K562 (cell line): ENCODE measurements around the gene CD82. TPM values are rescaled to one million over a fixed set of nuclear protein-coding genes. Genes with fewer than 3 reads are reported as not detected.
A peak's percentile ranks its signal among the peaks of the same experiment; 100 is the strongest.

ENCODE experiments used
- ATAC-seq: fragments of 200-7000 bp; cut with Tn5 transposase; 3 replicates; pipeline ENCODE4 v1.9.1; 2020; ENCODE audit warnings: moderate library complexity
- BruUV-seq: library from RNA; stranded (reverse); fragments of 400-500 nt; replicated peaks from 2 replicates; lab custom pipeline; 2021; lab: Mats Ljungman, UMichigan
- CTCF ChIA-PET: fragments of 300-600 bp; formaldehyde crosslinking; extraction: SDS; loops from one replicate; lab custom pipeline; 2021; ENCODE audit warnings: low intra/inter-chr PET ratio; lab: Yijun Ruan, JAX
- POLR2A ChIA-PET: fragments of 300-600, 350-650 bp; sonication (Branson Sonifier 250); formaldehyde crosslinking; extraction: SDS; loops from one replicate; lab custom pipeline; 2021; ENCODE audit warnings: antibody characterized with exemption, inconsistent platforms; lab: Yijun Ruan, JAX
- DNase-seq, 4 experiments: peaks; one replicate each; pipeline versions ENCODE4 v3.0.0 to v3.0.0-alpha.2; 2011 to 2018; ENCODE audit warnings: low spot score in 3 of 4, mixed read lengths in 3 of 4; ENCODE audit errors: extremely low read depth in 1 of 4
- FAIRE-seq: peaks from 2 replicates; lab custom pipeline; 2011; peaks lifted over from hg19 to GRCh38; lab: Jason Lieb, UNC
- H2AFZ ChIP-seq: 2 replicates; pipeline ENCODE4 v1.6.0; 2011; ENCODE audit warnings: low read depth, low read length, control low read depth, inconsistent platforms
- H3K27ac ChIP-seq: fragments of 200-600 bp; 3 replicates; pipeline ENCODE4 v1.8.0; 2011; ENCODE audit warnings: low read depth, mild to moderate bottlenecking, control low read depth, inconsistent platforms, low read length, moderate library complexity, mixed read lengths; ENCODE audit errors: extremely low read depth
- H3K27me3 ChIP-seq, 2 experiments: fragments of 300-600 bp in 1 of 2; 2 replicates in 1 of 2; 3 replicates in 1 of 2; pipeline versions ENCODE4 v1.6.0 to v1.8.0; 2011; ENCODE audit warnings: inconsistent platforms in 2 of 2, low read length in 2 of 2, mild to moderate bottlenecking in 1 of 2, mixed read lengths in 1 of 2, moderate library complexity in 1 of 2; ENCODE audit not compliant: control insufficient read depth in 2 of 2, insufficient read depth in 2 of 2
- H3K36me3 ChIP-seq: fragments of 300-600 bp; 3 replicates; pipeline ENCODE4 v1.8.0; 2011; ENCODE audit warnings: mild to moderate bottlenecking, low read length, inconsistent platforms; ENCODE audit not compliant: control insufficient read depth, insufficient read depth
- H3K4me1 ChIP-seq, 2 experiments: fragments of 200-600 bp in 1 of 2; replicated peaks in 1 of 2; 2 replicates in 1 of 2; 3 replicates in 1 of 2; pipeline versions ENCODE4 v1.5.1 to v1.8.0; 2011; ENCODE audit warnings: inconsistent platforms in 2 of 2, low read length in 2 of 2, mild to moderate bottlenecking in 1 of 2, mixed read lengths in 1 of 2, moderate library complexity in 1 of 2; ENCODE audit not compliant: control insufficient read depth in 2 of 2, insufficient read depth in 2 of 2
- H3K4me2 ChIP-seq: 2 replicates; pipeline ENCODE4 v1.6.1; 2011; ENCODE audit warnings: low read length, control low read depth, inconsistent platforms, mixed read lengths; ENCODE audit not compliant: insufficient read depth
- H3K4me3 ChIP-seq: fragments of 200-600 bp; sonication (generic), shearing (Covaris generic); 2 replicates; pipeline ENCODE4 v1.5.1; 2016; ENCODE audit warnings: control low read depth, inconsistent platforms
- H3K79me2 ChIP-seq: fragments of 200-600 bp; 3 replicates; pipeline ENCODE4 v1.8.0; 2011; ENCODE audit warnings: low read length, inconsistent platforms; ENCODE audit not compliant: control insufficient read depth, insufficient read depth
- H3K9ac ChIP-seq, 2 experiments: 2 replicates each; pipeline versions ENCODE4 v1.6.0 to v1.6.1; 2011; ENCODE audit warnings: low read depth in 2 of 2, low read length in 2 of 2, control low read depth in 1 of 2, inconsistent platforms in 1 of 2, mild to moderate bottlenecking in 1 of 2, mixed read lengths in 1 of 2; ENCODE audit not compliant: insufficient read depth in 1 of 2
- H3K9me1 ChIP-seq: one replicate; pipeline ENCODE4 v1.6.0; 2011; ENCODE audit warnings: inconsistent platforms, mild to moderate bottlenecking, low read length, moderate library complexity; ENCODE audit not compliant: control insufficient read depth, insufficient read depth
- H3K9me3 ChIP-seq: replicated peaks from 2 replicates; pipeline ENCODE4 v1.5.1; 2011; ENCODE audit warnings: low read depth, low read length, inconsistent platforms; ENCODE audit not compliant: control insufficient read depth, insufficient read depth
- H4K20me1 ChIP-seq: replicated peaks from 2 replicates; pipeline ENCODE4 v1.6.1; 2011; ENCODE audit warnings: low read length, inconsistent platforms, mixed read lengths; ENCODE audit not compliant: control insufficient read depth, insufficient read depth
- ASH1L ChIP-seq: fragments of 450-650 bp; IDR thresholded peaks from 2 replicates; pipeline ENCODE4 v1.6.1; 2018; ENCODE audit warnings: borderline replicate concordance, mild to moderate bottlenecking, low read depth; ENCODE audit not compliant: partially characterized antibody
- CBFA2T2 ChIP-seq: fragments of 450-650 bp; conservative IDR thresholded peaks from 2 replicates; pipeline ENCODE4 v1.6.1; 2017; ENCODE audit warnings: mild to moderate bottlenecking
- CBFA2T3 ChIP-seq: fragments of 450-650 bp; IDR thresholded peaks from 2 replicates; pipeline ENCODE4 v1.6.1; 2017
- CHD2 ChIP-seq: IDR thresholded peaks from 2 replicates; pipeline ENCODE4 v1.6.1; 2011; ENCODE audit warnings: low read depth, low read length
- FOXA1 ChIP-seq: fragments of 450-650 bp; IDR thresholded peaks from 2 replicates; pipeline ENCODE4 v1.6.1; 2016; ENCODE audit warnings: mild to moderate bottlenecking, borderline replicate concordance
- GATAD2A ChIP-seq: fragments of 450-650 bp; IDR thresholded peaks from 2 replicates; pipeline ENCODE4 v1.6.1; 2017
- HDAC2 ChIP-seq: fragments of 450-650 bp; IDR thresholded peaks from 2 replicates; pipeline ENCODE4 v1.6.1; 2016; ENCODE audit warnings: mild to moderate bottlenecking
- HDAC3 ChIP-seq: fragments of 450-650 bp; IDR thresholded peaks from 2 replicates; pipeline ENCODE4 v1.6.1; 2018; ENCODE audit warnings: borderline replicate concordance, mild to moderate bottlenecking, moderate library complexity; ENCODE audit not compliant: partially characterized antibody
- LEF1 ChIP-seq: fragments of 450-650 bp; IDR thresholded peaks from 2 replicates; pipeline ENCODE4 v1.6.1; 2016; ENCODE audit warnings: mild to moderate bottlenecking
- PRMT5 ChIP-seq: sonication (generic); formaldehyde crosslinking; IDR thresholded peaks from 2 replicates; pipeline ENCODE4 v1.5.0; 2020; ENCODE audit warnings: missing genetic modification reagents
- RBM34 ChIP-seq: fragments of 200-400 bp; formaldehyde crosslinking; IDR thresholded peaks from 2 replicates; pipeline ENCODE4 v1.6.1; 2018; ENCODE audit warnings: low read length, borderline replicate concordance; ENCODE audit not compliant: insufficient read depth
- SAFB2 ChIP-seq: fragments of 200-400 bp; formaldehyde crosslinking; IDR thresholded peaks from 2 replicates; pipeline ENCODE4 v1.6.1; 2018; ENCODE audit warnings: borderline replicate concordance, low read length, low read depth, moderate library complexity; ENCODE audit not compliant: severe bottlenecking
- SAP30 ChIP-seq: fragments of 200-600 bp; sonication (generic); IDR thresholded peaks from 2 replicates; pipeline ENCODE4 v1.6.1; 2012; ENCODE audit warnings: borderline replicate concordance, low read depth, mild to moderate bottlenecking, moderate library complexity, low read length, control low read depth, inconsistent platforms; ENCODE audit not compliant: insufficient read depth, poor library complexity, severe bottlenecking
- TARDBP ChIP-seq: fragments of 450-650 bp; IDR thresholded peaks from 2 replicates; pipeline ENCODE4 v1.6.1; 2016
- TCF3 ChIP-seq: sonication (generic); formaldehyde crosslinking; IDR thresholded peaks from 2 replicates; pipeline ENCODE4 v1.4.0; 2020; ENCODE audit warnings: mild to moderate bottlenecking, missing genetic modification reagents
- TOE1 ChIP-seq, 2 experiments: fragments of 450-650 bp in 1 of 2; sonication (generic) in 1 of 2; formaldehyde crosslinking in 1 of 2; IDR thresholded peaks; 2 replicates each; pipeline versions ENCODE4 v1.7.1 to v1.8.0; 2016 to 2022; ENCODE audit warnings: borderline replicate concordance in 2 of 2, mild to moderate bottlenecking in 2 of 2, antibody characterized with exemption in 1 of 2, inconsistent platforms in 1 of 2, low read depth in 1 of 2, missing genetic modification reagents in 1 of 2, moderate library complexity in 1 of 2
- TRIM28 ChIP-seq: fragments of 450-650 bp; IDR thresholded peaks from 2 replicates; pipeline ENCODE4 v1.6.1; 2017
- ZNF764 ChIP-seq: fragments of 250-450 bp; sonication (Bioruptor Pico); IDR thresholded peaks from 2 replicates; pipeline ENCODE4 v1.4.0; 2020; ENCODE audit warnings: low read depth, mild to moderate bottlenecking, moderate library complexity
- WGBS: fragments of 100-300 bp; shearing (Covaris generic); methylation state at CpG from one replicate; pipeline ENCODE4 v1.1.6; 2016; ENCODE audit warnings: low coverage, mixed read lengths; ENCODE audit not compliant: insufficient coverage; ENCODE audit errors: missing lambda C conversion rate; 5-methylcytosine and 5-hydroxymethylcytosine counted together
- in situ Hi-C: fragments of 300-500 bp; cut with MboI; formaldehyde crosslinking; loops from 4 replicates; pipeline ENCODE4 v1.15.0; 2018; ENCODE audit warnings: inconsistent platforms, mixed read lengths
- intact Hi-C: fragments of 100-400 bp; cut with micrococcal nuclease; formaldehyde crosslinking; loops from 2 replicates; pipeline ENCODE4 v1.14.2; 2022
- polyA plus RNA-seq, 8 experiments: library from polyadenylated mRNA; depleted of rRNA in 4 of 8; stranded (reverse) in 5 of 8; unstranded in 3 of 8; fragments of >200 nt; fragmentation: Nextera tagmentation in 2 of 8; fragmentation: Illumina TruSeq in 1 of 8; extraction: Ambion mirVana in 2 of 8; extraction: Trizol in 1 of 8; gene quantifications; 2 replicates each; pipeline versions ENCODE4 v1.2.1 to v1.2.3, GENCODE V29; 2011 to 2014; ENCODE audit warnings: inconsistent platforms in 1 of 8, missing spikeins in 1 of 8
- total RNA-seq, 7 experiments: library from RNA; depleted of rRNA in 6 of 7; stranded (reverse); fragments of >200 nt in 6 of 7; fragmentation: Illumina TruSeq in 2 of 7; extraction: Trizol in 2 of 7; gene quantifications; 2 replicates each; pipeline versions ENCODE4 v1.2.1 to v1.2.3, GENCODE V29; 2011 to 2021; ENCODE audit warnings: low replicate concordance in 1 of 7
- TF ChIP-seq, protein P1 (sequence below): sonication (generic); formaldehyde crosslinking; IDR thresholded peaks from 2 replicates; pipeline ENCODE4 v1.8.1; 2022; ENCODE audit warnings: missing genetic modification reagents
- TF ChIP-seq, protein P2 (sequence below): sonication (generic); formaldehyde crosslinking; IDR thresholded peaks from 2 replicates; pipeline ENCODE4 v1.8.0; 2022; ENCODE audit warnings: mild to moderate bottlenecking, missing genetic modification reagents

The CD82 gene
- total and polyA plus RNA-seq, 9 of the 15 experiments (the other 6 are each of a cell fraction or from before 2014, with no cell fraction given): 0.27 to 9.4 (median 3.0) TPM

GRCh38 chr11:44614281-44614775 lies 48.9 kb downstream of the CD82 start:
- intact Hi-C loops: loop anchor here (10.0 kb wide), 1 partner anchor 480 kb away; no protein-coding TSS in a partner anchor
- in situ Hi-C loops: no loop called here
- POLR2A ChIA-PET: interaction anchor here (0.8 kb wide), 1 partner anchor 57 kb away, joined by 5 read pairs; no protein-coding TSS in a partner anchor
- no peak overlapping the region for H2AFZ ChIP-seq
- H3K4me3 ChIP-seq: no peak overlapping the region
- H3K4me1 ChIP-seq: peaks cover 16 to 31% of the 10 kb centered on the region in 2 experiments; a peak in 4 of 5 replicates
- ATAC-seq (no peak), DNase-seq (no peak), FAIRE-seq (no peak)
- BruUV-seq: no TSS peak
- no peaks in the 10 kb centered on the region for H3K9me3 ChIP-seq
- CTCF ChIA-PET: interaction anchor here (0.6 to 5.4 kb wide), 3 partner anchors 56 to 1637 kb away, joined by 3 to 81 read pairs (median 3); no protein-coding TSS in a partner anchor
- H3K79me2 ChIP-seq: no peaks in the 10 kb centered on the region
- H3K27ac ChIP-seq: no peak overlapping the region
- no peak overlapping the region; the same call in 1 of the 2 replicates for H3K4me2 ChIP-seq
- H3K27me3 ChIP-seq: no peaks in the 10 kb centered on the region
- H3K9ac ChIP-seq: peak overlapping the region in 1 of 2 experiments; percentile 67; a peak in 1 of 4 replicates
- H4K20me1 ChIP-seq: no peaks in the 10 kb centered on the region; the same call in 1 of the 2 replicates
- no peak for TF ChIP-seq GATAD2A
- TF ChIP-seq TCF3: peak; percentile 28; the same call in 1 of the 2 replicates
- no peak for TF ChIP-seq LEF1
- TF ChIP-seq TRIM28: no peak
- 0 out of 2 replicates have a peak, but pooled peaks have one; percentile 14 for TF ChIP-seq CBFA2T2
- no peak for TF ChIP-seq TARDBP
- TF ChIP-seq HDAC2: no peak
- TF ChIP-seq HDAC3: no peak
- TF ChIP-seq SAFB2: no peak
- TF ChIP-seq, protein P1, sequence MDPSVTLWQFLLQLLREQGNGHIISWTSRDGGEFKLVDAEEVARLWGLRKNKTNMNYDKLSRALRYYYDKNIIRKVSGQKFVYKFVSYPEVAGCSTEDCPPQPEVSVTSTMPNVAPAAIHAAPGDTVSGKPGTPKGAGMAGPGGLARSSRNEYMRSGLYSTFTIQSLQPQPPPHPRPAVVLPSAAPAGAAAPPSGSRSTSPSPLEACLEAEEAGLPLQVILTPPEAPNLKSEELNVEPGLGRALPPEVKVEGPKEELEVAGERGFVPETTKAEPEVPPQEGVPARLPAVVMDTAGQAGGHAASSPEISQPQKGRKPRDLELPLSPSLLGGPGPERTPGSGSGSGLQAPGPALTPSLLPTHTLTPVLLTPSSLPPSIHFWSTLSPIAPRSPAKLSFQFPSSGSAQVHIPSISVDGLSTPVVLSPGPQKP: no peak
- TF ChIP-seq, protein P2, sequence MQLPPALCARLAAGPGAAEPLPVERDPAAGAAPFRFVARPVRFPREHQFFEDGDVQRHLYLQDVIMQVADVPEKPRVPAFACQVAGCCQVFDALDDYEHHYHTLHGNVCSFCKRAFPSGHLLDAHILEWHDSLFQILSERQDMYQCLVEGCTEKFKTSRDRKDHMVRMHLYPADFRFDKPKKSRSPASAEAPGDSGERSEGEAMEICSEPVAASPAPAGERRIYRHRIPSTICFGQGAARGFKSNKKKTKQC: no peak
- no peak for TF ChIP-seq ASH1L
- no peak for TF ChIP-seq TOE1 (IDR thresholded peaks at IDR 0.05; ENCODE audit: borderline replicate concordance)
- TF ChIP-seq TOE1 (CRISPR knock-in tag; IDR thresholded peaks at IDR 0.05; ENCODE audit: borderline replicate concordance, low read depth): no peak
- TF ChIP-seq CBFA2T3: peak; percentile 34; the same call in 1 of the 2 replicates
- TF ChIP-seq FOXA1: no peak
- TF ChIP-seq CHD2: no peak
- no peak for TF ChIP-seq SAP30
- no peak for TF ChIP-seq PRMT5 (CRISPR knock-in tag)
- TF ChIP-seq RBM34: no peak
- TF ChIP-seq ZNF764 (CRISPR knock-in tag): no peak
- 15% methylated on average over 7 of the region's 7 CpGs for WGBS
- peaks cover 4% of the 10 kb centered on the region for H3K9me1 ChIP-seq
- no peaks in the 10 kb centered on the region for H3K36me3 ChIP-seq
